Keratinocyte (primary cell): ENCODE data around the gene PRKN.

Experiments used
- CTCF ChIP-seq, 3 experiments: IDR thresholded peaks in 1 of 3; conservative IDR thresholded peaks in 1 of 3; optimal IDR thresholded peaks in 1 of 3; 2 replicates in 2 of 3; 3 replicates in 1 of 3; pipeline versions ENCODE3 to v1.5.1; 2011; ENCODE audit warnings: low read length in 3 of 3, mild to moderate bottlenecking in 3 of 3, moderate library complexity in 2 of 3, control low read depth in 1 of 3, inconsistent platforms in 1 of 3; ENCODE audit not compliant: insufficient read depth in 2 of 3; ENCODE audit errors: extremely low read depth in 1 of 3
- EZH2 ChIP-seq: IDR thresholded peaks from one replicate; pipeline ENCODE4 v1.6.1; 2012; ENCODE audit warnings: inconsistent platforms, mild to moderate bottlenecking, low read length, moderate library complexity

GRCh38 chr6:161344626-161345025, 1382.9 kb downstream of the PRKN start:
- TF ChIP-seq CTCF (optimal IDR thresholded peaks at IDR 0.05 in 1 of 3, IDR thresholded peaks at IDR 0.05 in 1 of 3, conservative IDR thresholded peaks at IDR 0.05 in 1 of 3; ENCODE audit: extremely low read depth in 1 of 3, insufficient read depth in 2 of 3, low read length in 3 of 3) (no peak), EZH2 (no peak)
